GM18951 (cell line): ENCODE results near the gene CYTL1.

Source experiments
- POLR2A ChIP-seq: IDR thresholded peaks from 4 replicates; pipeline ENCODE4 v1.6.1; 2011; ENCODE audit warnings: mild to moderate bottlenecking; ENCODE audit not compliant: insufficient read length, insufficient read depth; ENCODE audit errors: extremely low read depth
- in situ Hi-C: fragments of 300-500 bp; cut with MboI; formaldehyde crosslinking; loops from one replicate; pipeline ENCODE4 v1.12.0; 2022; ENCODE audit warnings: low sequenced_read_pairs, mixed read lengths, inconsistent platforms; ENCODE audit not compliant: unreplicated experiment

CYTL1 gene

DNA sequence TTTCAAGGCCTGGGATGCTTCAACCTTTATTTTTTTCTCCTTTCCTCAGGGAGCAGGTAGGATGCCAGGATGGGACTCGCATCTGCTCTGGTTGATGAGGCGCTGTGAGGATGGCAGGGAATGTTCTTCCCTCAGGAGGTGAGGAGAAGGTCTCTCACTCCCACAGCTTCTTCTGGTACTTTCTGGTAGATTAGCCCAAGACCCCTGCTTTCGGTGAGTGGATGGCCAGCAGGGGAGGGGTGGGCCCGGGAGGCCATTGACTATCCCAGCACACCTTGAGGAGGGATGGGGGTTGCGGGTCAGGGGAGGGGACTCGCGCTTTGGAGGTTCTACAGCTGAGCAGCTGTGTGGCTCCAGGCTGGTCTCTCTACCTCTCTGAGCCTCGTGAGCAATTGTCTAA, 14.8 kb downstream of the CYTL1 start:
- in situ Hi-C loops = loop anchor here (25.0 kb wide), 1 partner anchor 808 kb away; no protein-coding TSS in a partner anchor
- TF ChIP-seq POLR2A = no peak

DNA sequence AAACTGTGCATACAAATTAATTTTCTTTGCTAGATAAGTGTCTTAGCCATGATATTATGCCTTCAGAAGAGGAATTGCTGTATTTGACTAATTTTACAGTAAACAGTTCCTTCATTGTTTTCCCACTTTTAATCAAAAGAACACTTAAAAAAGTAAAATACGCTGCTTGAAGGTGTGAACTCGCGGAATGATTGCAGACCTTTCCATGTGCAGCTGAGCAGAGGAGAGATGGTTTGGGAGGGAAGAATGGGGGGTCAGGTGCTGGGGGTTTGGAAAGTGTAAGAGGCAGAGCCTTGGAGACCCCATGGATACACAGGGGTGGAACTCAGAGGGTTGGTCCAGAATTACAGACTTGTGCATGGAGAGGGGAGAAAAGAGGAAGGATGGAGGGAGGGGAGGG, 15.3 kb downstream of the CYTL1 start:
- in situ Hi-C loops = loop anchor here (25.0 kb wide), 1 partner anchor 808 kb away; no protein-coding TSS in a partner anchor
- TF ChIP-seq POLR2A = no peak

DNA sequence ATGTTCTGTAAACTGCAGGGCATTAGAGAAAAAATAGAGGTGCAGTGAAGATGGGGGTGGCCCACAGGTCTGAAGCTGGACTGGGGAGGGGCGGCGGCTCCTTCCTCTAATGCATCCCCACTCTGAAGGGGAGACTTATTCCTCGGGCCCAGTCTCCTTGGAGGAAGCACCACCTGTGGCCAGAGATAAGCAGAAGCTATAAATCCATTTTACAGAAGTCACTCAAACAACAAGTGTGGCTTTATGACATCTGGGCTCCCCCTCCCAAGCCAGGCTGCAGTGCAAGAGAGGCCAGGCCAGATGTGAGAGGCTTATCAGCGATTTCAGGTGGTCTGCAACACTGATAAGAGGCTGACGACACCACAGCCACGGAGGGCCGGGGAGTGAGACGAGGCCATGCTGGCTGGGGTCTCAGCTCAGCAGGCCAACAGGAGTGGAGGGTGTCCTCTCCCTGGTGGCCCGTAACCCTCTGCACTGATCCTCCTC, 15.8 kb downstream of the CYTL1 start:
- no peak for TF ChIP-seq POLR2A
- in situ Hi-C loops = loop anchor here (25.0 kb wide), 1 partner anchor 809 kb away; no protein-coding TSS in a partner anchor

DNA sequence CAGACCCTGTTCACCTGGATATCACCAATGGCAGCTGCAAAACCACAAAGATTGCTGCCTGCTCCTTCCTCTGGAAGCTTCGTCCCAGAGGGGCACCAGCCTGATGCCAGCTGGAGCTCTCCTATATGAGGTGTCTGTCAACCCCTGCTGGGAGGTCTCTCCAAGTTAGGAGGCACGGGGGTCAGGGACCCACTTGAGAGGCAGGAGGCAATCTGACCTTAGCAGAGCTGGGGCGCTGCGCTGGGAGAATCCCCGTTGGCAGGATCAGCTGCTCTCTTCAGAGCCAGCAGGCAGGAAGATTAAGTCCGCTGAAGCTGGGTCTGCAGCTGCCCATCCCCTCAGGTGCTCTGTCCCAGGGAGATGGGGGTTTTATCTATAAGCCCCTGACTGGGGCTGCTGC, 17.6 kb downstream of the CYTL1 start:
- in situ Hi-C loops = loop anchor here (25.0 kb wide), 1 partner anchor 811 kb away; no protein-coding TSS in a partner anchor

DNA sequence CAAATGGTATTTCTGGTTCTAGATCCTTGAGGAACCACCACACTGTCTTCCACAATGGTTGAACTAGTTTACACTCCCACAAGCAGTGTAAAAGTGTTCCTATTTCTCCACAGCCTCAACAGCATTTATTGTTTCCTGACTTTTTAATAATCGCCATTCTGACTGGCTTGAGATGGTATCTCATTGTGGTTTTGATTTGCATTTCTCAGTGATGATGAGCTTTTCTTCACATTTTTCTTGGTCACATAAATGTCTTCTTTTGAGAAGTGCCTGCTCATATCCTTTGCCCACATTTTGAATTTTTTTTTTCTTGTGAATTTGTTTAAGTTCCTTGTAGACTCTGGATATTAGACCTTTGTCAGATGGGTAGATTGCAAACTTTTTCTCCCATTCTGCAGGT, 22.3 kb downstream of the CYTL1 start:
- in situ Hi-C loops = loop anchor here (25.0 kb wide), 1 partner anchor 510 kb away; no protein-coding TSS in a partner anchor

DNA sequence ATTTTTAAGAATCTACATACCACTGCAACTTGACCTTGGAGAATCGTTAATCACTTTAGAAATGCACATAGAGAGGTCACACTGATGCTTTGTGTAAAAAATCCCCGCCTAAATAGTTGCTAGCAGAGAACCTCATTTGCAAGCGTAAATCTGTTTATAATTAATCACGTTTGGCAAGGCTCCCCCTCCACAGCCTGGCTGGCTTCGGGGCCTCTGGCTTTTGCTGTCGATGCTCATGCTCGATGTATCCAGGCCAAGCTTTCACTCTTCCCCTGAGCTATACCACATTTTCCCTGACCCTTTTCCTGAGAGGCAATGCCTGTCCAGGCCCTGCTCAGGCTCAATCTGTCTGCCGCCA, 23.4 kb downstream of the CYTL1 start:
- no peak for TF ChIP-seq POLR2A
- in situ Hi-C loops = loop anchor here (25.0 kb wide), 1 partner anchor 509 kb away; no protein-coding TSS in a partner anchor

DNA sequence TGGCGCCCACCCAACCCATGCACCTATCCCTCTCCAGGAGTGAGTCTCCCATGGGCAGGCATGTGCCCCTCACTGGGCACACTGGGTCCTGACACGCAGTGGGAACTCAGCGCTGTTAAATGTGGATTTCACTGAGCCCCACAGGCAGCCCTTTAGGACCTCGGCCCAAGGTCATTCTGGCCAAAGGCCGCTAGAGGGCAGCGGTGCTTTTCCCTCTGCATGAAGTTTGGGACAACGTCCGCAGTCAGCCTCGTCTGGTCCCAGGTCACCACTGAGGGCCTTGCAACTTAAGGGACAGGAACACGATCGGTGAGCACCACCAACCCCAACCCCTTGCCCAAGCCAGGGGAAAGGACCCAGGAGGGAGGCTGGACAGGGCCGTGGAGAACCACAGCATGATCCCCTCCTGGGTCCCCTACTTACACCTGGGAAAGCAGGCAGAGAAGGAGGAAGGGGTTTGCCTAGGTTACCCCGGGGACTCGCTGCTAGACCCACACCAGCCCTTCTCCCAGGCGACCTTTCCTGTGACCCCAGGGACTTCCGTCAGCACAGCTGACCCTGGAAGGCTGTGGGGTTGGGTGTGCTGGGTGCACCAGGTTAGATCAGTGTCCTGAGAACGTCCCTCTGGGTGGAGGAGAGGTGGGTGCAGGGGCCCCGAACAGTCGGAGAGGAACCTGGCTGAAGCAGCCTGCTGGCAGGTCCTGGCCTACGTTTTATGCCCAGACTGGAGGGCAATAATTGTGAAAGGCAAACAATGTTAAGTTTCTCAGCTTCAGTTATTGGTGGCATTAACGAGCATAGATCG, 24.0 kb downstream of the CYTL1 start:
- in situ Hi-C loops = loop anchor here (25.0 kb wide), 1 partner anchor 508 kb away; no protein-coding TSS in a partner anchor
- no peak for TF ChIP-seq POLR2A

DNA sequence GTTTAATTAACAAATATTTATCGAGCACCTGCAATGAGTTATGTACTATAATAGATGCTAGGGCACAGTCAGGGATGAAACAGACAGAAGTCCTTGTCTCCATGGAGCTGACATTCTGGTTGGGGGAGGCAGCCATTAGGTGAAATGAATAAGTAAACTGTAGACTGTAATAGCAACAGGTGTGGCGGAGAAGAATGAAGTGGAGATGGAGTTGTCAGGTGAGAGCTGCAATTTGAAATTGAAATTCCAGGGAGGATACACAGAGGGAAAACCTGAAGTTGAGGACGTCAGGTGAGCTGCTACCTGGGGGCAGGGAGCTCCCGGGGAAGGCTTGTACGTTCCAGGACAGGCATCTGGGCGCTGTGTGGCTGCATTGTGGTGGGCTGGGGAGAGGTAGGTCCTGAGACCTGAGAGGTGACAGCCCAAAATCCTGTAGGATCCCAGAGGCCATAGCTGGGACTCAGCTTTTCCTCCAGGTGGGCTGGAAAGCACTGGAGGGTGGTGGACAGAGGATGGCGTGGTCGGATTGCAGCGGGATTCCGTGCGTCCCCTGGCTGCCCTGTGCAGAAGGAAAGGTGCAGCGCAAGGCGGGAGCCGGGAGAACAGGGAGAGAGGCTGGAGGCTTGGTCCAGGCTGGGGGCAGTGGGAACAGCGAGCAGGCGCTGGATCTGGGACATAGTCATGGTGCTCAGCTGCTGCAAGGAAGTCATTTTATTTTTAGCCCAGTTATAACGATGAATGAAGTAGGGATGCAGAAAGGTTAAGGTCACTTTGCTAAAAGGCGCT, 24.8 kb downstream of the CYTL1 start:
- TF ChIP-seq POLR2A = no peak
- in situ Hi-C loops = loop anchor here (25.0 kb wide), 1 partner anchor 507 kb away; no protein-coding TSS in a partner anchor

DNA sequence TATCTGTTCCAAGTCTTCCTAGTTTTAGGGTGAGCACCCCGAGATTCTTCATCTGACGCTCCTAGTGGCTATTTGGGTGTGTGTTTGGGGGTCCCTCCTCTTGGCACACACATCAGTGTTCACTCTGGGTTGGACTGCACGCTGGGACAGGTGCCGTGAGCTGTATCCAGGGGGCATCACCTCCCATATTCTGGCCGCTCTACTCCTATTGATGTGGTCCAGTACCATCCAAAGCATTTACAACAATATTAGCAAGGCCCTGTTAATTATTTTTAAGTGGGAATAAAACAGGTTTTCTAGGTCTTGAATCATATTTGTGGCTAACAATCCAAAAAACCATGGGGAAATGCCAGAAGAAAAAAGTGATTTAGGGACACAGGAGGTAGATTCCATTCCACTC, 26.4 kb downstream of the CYTL1 start:
- in situ Hi-C loops = loop anchor here (25.0 kb wide), 1 partner anchor 506 kb away; no protein-coding TSS in a partner anchor
- no peak for TF ChIP-seq POLR2A

DNA sequence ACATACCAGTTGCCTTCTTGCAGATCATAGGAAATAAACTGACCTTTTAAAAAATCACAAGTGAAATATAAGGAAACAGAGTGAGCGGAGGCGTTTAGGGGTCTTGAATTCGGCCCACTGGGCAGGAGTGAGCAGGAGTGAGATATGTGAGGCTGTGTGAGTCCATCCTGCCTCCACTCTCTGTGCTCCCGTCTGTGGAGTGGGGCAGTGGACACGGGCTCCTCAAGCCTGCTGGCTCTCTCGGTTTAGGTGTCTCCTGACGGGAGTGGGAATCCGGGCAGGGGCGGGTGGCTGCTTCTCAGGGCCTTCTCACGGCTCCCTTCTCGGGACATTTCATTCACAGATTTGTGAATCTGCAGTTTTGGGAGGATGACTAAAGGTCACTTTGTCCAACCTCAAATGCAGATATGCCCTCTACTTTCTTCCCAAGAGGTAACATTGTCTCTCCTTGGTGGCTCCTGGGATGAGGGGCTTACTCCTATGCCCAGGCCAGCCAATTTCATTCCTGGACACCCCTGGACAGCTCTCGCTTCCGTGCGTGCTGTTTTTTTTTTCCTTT, 27.6 kb downstream of the CYTL1 start:
- no peak for TF ChIP-seq POLR2A
- in situ Hi-C loops = loop anchor here (25.0 kb wide), 1 partner anchor 504 kb away; no protein-coding TSS in a partner anchor

DNA sequence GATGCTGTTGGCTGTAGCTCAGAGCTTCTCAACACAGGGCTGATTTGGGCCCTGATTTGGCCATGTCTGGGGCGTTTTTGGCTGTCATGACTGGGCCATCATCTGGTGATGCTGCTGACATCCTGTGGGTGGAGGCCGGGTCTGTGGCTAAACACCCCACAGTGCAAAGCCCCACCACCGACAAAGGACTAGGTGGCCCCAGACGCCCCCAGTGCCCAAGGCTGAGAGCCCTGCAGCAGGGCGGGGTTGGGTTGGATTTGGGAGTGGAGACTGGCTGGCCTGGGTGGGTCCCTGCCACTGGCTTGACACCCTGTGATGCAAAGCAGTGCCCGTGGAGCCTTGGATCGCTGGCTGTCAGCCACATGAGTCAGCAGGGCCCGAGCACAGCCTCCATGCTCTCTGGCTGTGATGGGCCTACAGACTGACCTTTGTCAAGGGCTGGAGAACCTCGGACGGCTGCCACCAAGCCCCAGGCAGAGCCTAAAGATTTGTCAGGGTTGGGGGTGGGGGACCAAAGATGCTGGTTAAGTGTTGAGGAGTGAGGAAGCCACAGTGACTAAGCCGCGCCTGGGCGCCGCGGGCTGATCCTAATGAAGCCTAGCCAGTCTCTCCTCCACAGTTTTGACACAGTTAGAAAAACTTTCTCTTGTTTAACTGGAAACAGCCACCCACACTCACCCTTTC, 28.3 kb downstream of the CYTL1 start:
- in situ Hi-C loops = loop anchor here (25.0 kb wide), 1 partner anchor 504 kb away; no protein-coding TSS in a partner anchor
- TF ChIP-seq POLR2A = no peak

DNA sequence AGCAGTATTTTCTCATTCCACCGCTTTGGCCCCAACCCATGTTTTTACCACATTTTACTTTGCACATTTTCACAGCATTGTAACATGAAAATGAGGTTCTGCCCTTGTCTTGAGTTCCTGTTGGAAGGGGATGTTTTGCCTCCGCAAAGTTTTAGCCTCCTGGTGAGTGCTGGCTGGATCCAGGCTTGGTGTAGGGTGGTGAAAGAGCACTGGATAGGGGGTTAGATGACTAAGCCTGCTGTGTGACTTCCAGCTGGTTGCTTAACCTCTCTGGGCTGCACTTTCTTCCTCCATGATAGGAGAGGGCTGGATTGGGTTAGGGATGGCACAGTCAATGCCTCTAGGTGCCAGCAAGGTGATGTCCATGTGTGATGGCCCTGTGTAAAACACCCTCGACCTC, 28.9 kb downstream of the CYTL1 start:
- in situ Hi-C loops = loop anchor here (25.0 kb wide), 1 partner anchor 503 kb away; no protein-coding TSS in a partner anchor
- TF ChIP-seq POLR2A = no peak
